WTC11 (cell line): ENCODE measurements around the gene RTP1. TPM values are rescaled to one million over a fixed set of nuclear protein-coding genes. Genes with fewer than 3 reads are reported as not detected.
"Not testable (repeated sequence)": the region's sequence is repeated elsewhere in the genome, so short reads cannot be mapped to it uniquely, and the experiment has no call there.

ENCODE experiments used
- ATAC-seq: fragments of 200-7000 bp; cut with Tn5 transposase; 2 replicates; pipeline ENCODE4 v1.10.0; 2021; ENCODE audit warnings: mild to moderate bottlenecking, moderate library complexity
- CTCF ChIA-PET: fragments of 300-600 bp; sonication (Branson Sonifier 250); formaldehyde crosslinking; loops from one replicate; lab custom pipeline; 2021; ENCODE audit warnings: antibody characterized with exemption; lab: Charles Lee
- POLR2A ChIA-PET: fragments of 350-600 bp; sonication (Branson Sonifier 250); formaldehyde crosslinking; loops from one replicate; lab custom pipeline; 2021; ENCODE audit warnings: antibody characterized with exemption; lab: Charles Lee
- DNase-seq: peaks from one replicate; pipeline ENCODE4 v3.0.0; 2021; ENCODE audit warnings: low spot score
- H3K27ac Mint-ChIP-seq: 2 replicates; pipeline ENCODE4 v1.8.0; 2021; ENCODE audit warnings: mixed read lengths
- H3K27me3 Mint-ChIP-seq: 2 replicates; pipeline ENCODE4 v1.8.0; 2021; ENCODE audit warnings: low read depth, mild to moderate bottlenecking, moderate library complexity, mixed read lengths
- H3K36me3 Mint-ChIP-seq: 2 replicates; pipeline ENCODE4 v1.8.0; 2021; ENCODE audit warnings: mixed read lengths
- H3K4me1 Mint-ChIP-seq: 2 replicates; pipeline ENCODE4 v1.8.0; 2022; ENCODE audit warnings: mixed read lengths
- H3K4me3 Mint-ChIP-seq: 2 replicates; pipeline ENCODE4 v1.8.0; 2021; ENCODE audit warnings: mild to moderate bottlenecking, moderate library complexity, mixed read lengths
- H3K9me3 Mint-ChIP-seq: 2 replicates; pipeline ENCODE4 v1.8.0; 2021; ENCODE audit warnings: mixed read lengths
- GABPB1 ChIP-seq: sonication (generic); formaldehyde crosslinking; IDR thresholded peaks from 2 replicates; pipeline ENCODE4 v1.8.1; 2023; ENCODE audit warnings: mild to moderate bottlenecking, missing genetic modification reagents
- NFATC4 ChIP-seq: fragments of 250-450 bp; sonication (Bioruptor Pico); IDR thresholded peaks from 2 replicates; pipeline ENCODE4 v1.9.0; 2021; ENCODE audit warnings: mild to moderate bottlenecking
- NR2C2 ChIP-seq: sonication (generic); formaldehyde crosslinking; IDR thresholded peaks from 2 replicates; pipeline ENCODE4 v1.8.0; 2022; ENCODE audit warnings: mild to moderate bottlenecking, missing genetic modification reagents
- SMAD3 ChIP-seq: sonication (generic); formaldehyde crosslinking; IDR thresholded peaks from 2 replicates; pipeline ENCODE4 v1.8.0; 2022; ENCODE audit warnings: missing genetic modification reagents, mild to moderate bottlenecking, borderline replicate concordance
- ZNF138 ChIP-seq: sonication (generic); formaldehyde crosslinking; conservative IDR thresholded peaks from 2 replicates; pipeline ENCODE4 v1.8.1; 2022; ENCODE audit warnings: mild to moderate bottlenecking, moderate library complexity, missing genetic modification reagents
- ZNF263 ChIP-seq: sonication (generic); formaldehyde crosslinking; IDR thresholded peaks from 2 replicates; pipeline ENCODE4 v1.8.1; 2022; ENCODE audit warnings: low read depth, mild to moderate bottlenecking, moderate library complexity, missing genetic modification reagents
- total RNA-seq: library from RNA; stranded (reverse); gene quantifications from 3 replicates; pipeline ENCODE4 v1.2.3, GENCODE V29; 2021
- TF ChIP-seq, protein P1 (sequence below): fragments of 250-450 bp; sonication (Bioruptor Pico); IDR thresholded peaks from 2 replicates; pipeline ENCODE4 v1.9.0; 2021; ENCODE audit warnings: mild to moderate bottlenecking, borderline replicate concordance
- TF ChIP-seq, protein P2 (sequence below): sonication (generic); formaldehyde crosslinking; IDR thresholded peaks from 2 replicates; pipeline ENCODE4 v1.8.1; 2022; ENCODE audit warnings: mild to moderate bottlenecking, missing genetic modification reagents, moderate library complexity, borderline replicate concordance
- TF ChIP-seq, protein P3 (sequence below): sonication (generic); formaldehyde crosslinking; IDR thresholded peaks from 2 replicates; pipeline ENCODE4 v1.8.0; 2022; ENCODE audit warnings: missing genetic modification reagents
- TF ChIP-seq, protein P4 (sequence below): fragments of 250-450 bp; sonication (Bioruptor Pico); IDR thresholded peaks from 2 replicates; pipeline ENCODE4 v1.9.0; 2021; ENCODE audit warnings: moderate library complexity, mild to moderate bottlenecking, inconsistent platforms, borderline replicate concordance
- TF ChIP-seq, protein P5 (sequence below): fragments of 250-450 bp; sonication (Bioruptor Pico); conservative IDR thresholded peaks from 2 replicates; pipeline ENCODE4 v1.9.0; 2021; ENCODE audit warnings: mild to moderate bottlenecking

RTP1 gene
- total RNA-seq, 1 experiment from 2014 or later: 5.6 TPM

DNA sequence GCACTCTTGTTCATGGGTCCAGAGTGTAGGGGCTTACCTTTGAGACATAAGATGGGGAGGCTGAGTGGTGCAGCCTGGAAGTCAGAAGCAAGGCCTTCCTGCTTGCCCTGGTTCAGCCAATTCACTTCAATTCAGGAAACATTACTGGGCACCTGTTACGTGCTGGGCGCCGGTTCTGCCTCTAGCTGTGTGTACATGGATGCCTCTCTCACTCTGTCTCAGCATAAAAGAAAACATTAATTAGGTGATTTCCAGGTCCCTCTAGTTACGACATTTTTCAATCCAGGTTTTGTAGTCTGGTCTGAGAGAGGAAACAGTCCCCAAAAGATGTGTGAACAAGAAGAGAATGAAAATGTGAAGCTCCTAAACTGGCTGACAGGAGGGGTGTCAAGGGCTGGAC, 1.2 kb downstream of the RTP1 start (continued):
- TF ChIP-seq, protein P1, sequence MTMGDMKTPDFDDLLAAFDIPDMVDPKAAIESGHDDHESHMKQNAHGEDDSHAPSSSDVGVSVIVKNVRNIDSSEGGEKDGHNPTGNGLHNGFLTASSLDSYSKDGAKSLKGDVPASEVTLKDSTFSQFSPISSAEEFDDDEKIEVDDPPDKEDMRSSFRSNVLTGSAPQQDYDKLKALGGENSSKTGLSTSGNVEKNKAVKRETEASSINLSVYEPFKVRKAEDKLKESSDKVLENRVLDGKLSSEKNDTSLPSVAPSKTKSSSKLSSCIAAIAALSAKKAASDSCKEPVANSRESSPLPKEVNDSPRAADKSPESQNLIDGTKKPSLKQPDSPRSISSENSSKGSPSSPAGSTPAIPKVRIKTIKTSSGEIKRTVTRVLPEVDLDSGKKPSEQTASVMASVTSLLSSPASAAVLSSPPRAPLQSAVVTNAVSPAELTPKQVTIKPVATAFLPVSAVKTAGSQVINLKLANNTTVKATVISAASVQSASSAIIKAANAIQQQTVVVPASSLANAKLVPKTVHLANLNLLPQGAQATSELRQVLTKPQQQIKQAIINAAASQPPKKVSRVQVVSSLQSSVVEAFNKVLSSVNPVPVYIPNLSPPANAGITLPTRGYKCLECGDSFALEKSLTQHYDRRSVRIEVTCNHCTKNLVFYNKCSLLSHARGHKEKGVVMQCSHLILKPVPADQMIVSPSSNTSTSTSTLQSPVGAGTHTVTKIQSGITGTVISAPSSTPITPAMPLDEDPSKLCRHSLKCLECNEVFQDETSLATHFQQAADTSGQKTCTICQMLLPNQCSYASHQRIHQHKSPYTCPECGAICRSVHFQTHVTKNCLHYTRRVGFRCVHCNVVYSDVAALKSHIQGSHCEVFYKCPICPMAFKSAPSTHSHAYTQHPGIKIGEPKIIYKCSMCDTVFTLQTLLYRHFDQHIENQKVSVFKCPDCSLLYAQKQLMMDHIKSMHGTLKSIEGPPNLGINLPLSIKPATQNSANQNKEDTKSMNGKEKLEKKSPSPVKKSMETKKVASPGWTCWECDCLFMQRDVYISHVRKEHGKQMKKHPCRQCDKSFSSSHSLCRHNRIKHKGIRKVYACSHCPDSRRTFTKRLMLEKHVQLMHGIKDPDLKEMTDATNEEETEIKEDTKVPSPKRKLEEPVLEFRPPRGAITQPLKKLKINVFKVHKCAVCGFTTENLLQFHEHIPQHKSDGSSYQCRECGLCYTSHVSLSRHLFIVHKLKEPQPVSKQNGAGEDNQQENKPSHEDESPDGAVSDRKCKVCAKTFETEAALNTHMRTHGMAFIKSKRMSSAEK (CRISPR knock-in tag): no peak
- TF ChIP-seq, protein P2, sequence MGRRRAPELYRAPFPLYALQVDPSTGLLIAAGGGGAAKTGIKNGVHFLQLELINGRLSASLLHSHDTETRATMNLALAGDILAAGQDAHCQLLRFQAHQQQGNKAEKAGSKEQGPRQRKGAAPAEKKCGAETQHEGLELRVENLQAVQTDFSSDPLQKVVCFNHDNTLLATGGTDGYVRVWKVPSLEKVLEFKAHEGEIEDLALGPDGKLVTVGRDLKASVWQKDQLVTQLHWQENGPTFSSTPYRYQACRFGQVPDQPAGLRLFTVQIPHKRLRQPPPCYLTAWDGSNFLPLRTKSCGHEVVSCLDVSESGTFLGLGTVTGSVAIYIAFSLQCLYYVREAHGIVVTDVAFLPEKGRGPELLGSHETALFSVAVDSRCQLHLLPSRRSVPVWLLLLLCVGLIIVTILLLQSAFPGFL: no peak
- TF ChIP-seq NFATC4 (CRISPR knock-in tag): no peak
- TF ChIP-seq, protein P3, sequence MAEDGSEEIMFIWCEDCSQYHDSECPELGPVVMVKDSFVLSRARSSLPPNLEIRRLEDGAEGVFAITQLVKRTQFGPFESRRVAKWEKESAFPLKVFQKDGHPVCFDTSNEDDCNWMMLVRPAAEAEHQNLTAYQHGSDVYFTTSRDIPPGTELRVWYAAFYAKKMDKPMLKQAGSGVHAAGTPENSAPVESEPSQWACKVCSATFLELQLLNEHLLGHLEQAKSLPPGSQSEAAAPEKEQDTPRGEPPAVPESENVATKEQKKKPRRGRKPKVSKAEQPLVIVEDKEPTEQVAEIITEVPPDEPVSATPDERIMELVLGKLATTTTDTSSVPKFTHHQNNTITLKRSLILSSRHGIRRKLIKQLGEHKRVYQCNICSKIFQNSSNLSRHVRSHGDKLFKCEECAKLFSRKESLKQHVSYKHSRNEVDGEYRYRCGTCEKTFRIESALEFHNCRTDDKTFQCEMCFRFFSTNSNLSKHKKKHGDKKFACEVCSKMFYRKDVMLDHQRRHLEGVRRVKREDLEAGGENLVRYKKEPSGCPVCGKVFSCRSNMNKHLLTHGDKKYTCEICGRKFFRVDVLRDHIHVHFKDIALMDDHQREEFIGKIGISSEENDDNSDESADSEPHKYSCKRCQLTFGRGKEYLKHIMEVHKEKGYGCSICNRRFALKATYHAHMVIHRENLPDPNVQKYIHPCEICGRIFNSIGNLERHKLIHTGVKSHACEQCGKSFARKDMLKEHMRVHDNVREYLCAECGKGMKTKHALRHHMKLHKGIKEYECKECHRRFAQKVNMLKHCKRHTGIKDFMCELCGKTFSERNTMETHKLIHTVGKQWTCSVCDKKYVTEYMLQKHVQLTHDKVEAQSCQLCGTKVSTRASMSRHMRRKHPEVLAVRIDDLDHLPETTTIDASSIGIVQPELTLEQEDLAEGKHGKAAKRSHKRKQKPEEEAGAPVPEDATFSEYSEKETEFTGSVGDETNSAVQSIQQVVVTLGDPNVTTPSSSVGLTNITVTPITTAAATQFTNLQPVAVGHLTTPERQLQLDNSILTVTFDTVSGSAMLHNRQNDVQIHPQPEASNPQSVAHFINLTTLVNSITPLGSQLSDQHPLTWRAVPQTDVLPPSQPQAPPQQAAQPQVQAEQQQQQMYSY (CRISPR knock-in tag): no peak
- TF ChIP-seq SMAD3: no peak
- TF ChIP-seq NR2C2 (CRISPR knock-in tag): no peak
- TF ChIP-seq ZNF138 (CRISPR knock-in tag): no peak
- TF ChIP-seq, protein P4, sequence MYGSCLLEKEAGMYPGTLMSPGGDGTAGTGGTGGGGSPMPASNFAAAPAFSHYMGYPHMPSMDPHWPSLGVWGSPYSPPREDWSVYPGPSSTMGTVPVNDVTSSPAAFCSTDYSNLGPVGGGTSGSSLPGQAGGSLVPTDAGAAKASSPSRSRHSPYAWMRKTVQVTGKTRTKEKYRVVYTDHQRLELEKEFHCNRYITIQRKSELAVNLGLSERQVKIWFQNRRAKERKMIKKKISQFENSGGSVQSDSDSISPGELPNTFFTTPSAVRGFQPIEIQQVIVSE: no peak
- no peak for TF ChIP-seq ZNF263 (CRISPR knock-in tag)
- TF ChIP-seq GABPB1: no peak
- TF ChIP-seq, protein P5, sequence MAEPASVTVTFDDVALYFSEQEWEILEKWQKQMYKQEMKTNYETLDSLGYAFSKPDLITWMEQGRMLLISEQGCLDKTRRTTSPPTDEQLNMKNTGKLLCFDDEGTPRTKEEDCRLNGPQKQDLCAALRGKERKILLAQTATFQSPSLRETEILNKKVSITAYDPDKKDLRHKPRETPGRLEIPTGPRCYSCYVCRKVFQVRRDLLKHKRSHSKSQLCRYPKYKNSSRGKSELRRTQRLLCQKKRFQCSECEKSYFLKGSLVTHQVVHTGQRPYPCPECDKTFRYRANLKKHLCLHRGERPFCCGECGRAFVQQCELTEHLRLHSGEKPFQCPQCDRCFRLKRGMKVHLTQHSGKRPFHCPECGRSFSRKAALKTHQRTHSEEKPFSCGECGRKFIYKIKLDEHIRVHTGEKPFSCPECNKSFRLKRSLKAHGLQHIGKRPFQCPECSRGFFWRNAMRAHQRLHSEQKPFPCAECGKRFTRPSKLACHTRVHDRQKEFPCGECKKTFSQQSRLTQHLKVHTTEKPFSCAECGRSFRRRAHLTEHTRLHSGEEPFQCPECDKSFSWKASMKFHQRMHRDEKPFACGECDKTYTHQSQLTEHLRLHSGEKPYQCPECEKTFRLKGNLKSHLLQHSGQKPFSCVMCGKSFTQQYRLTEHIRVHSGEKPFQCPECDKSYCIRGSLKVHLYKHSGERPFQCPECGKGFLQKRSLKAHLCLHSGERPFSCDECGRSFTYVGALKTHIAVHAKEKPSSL (CRISPR knock-in tag): no peak

DNA sequence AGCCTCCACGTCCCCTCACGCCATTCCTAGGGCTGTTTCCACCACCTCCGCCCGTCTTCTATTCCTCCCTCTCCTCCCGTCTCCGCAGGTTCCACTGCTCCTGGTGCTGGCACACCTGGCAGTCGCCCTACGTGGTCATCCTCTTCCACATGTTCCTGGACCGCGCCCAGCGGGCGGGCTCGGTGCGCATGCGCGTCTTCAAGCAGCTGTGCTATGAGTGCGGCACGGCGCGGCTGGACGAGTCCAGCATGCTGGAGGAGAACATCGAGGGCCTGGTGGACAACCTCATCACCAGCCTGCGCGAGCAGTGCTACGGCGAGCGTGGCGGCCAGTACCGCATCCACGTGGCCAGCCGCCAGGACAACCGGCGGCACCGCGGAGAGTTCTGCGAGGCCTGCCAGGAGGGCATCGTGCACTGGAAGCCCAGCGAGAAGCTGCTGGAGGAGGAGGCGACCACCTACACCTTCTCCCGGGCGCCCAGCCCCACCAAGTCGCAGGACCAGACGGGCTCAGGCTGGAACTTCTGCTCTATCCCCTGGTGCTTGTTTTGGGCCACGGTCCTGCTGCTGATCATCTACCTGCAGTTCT, 2.3 kb downstream of the RTP1 start:
- H3K36me3 Mint-ChIP-seq, H3K9me3 Mint-ChIP-seq, DNase-seq, H3K4me3 Mint-ChIP-seq, POLR2A ChIA-PET, ATAC-seq, H3K27me3 Mint-ChIP-seq, H3K27ac Mint-ChIP-seq: not testable (repeated sequence)
- peaks cover 31% of the 10 kb centered on the region for H3K4me1 Mint-ChIP-seq
- CTCF ChIA-PET: interaction anchor here (0.6 to 3.5 kb wide), 3 partner anchors 11 to 451 kb away, joined by 4 to 13 read pairs (median 4); no protein-coding TSS in a partner anchor
